ENCODE data around the gene KLHL36.

Gene KLHL36

GRCh38 chr16:84694980-84695379 is 46.7 kb downstream of the KLHL36 start:
- TF ChIP-seq CTCF (IDR thresholded peaks at IDR 0.05; ENCODE audit: borderline replicate concordance, control extremely low read depth, extremely low read depth, insufficient read depth, missing control alignments) = no peak
- in situ Hi-C loops (cut with MboI; ENCODE audit: low sequenced_read_pairs, unreplicated experiment) = no loop called here
- no peak for DNase-seq (ENCODE audit: low spot score)

- DNase-seq (ENCODE audit: low spot score) = no peak
- no peak for TF ChIP-seq CTCF (IDR thresholded peaks at IDR 0.05; ENCODE audit: borderline replicate concordance, control extremely low read depth, extremely low read depth, insufficient read depth, missing control alignments)
- in situ Hi-C loops (cut with MboI; ENCODE audit: low sequenced_read_pairs, unreplicated experiment) = no loop called here
Observed at GRCh38 chr16:84699147-84699711, 50.9 kb downstream of the KLHL36 start.

GRCh38 chr16:84699712-84700445 is 51.6 kb downstream of the KLHL36 start, which contains the start of gene USP10:
USP10 (plus strand) TSS chr16:84700000; CDS start chr16:84700091, 91 bp downstream.
- TF ChIP-seq CTCF (IDR thresholded peaks at IDR 0.05; ENCODE audit: borderline replicate concordance, control extremely low read depth, extremely low read depth, insufficient read depth, missing control alignments) = no peak
- in situ Hi-C loops (cut with MboI; ENCODE audit: low sequenced_read_pairs, unreplicated experiment) = no loop called here

GRCh38 chr16:84700446-84701300 is 52.4 kb downstream of the KLHL36 start:
- DNase-seq (ENCODE audit: low spot score) = peak; percentile 41
- in situ Hi-C loops (cut with MboI; ENCODE audit: low sequenced_read_pairs, unreplicated experiment) = no loop called here
- TF ChIP-seq CTCF (IDR thresholded peaks at IDR 0.05; ENCODE audit: borderline replicate concordance, control extremely low read depth, extremely low read depth, insufficient read depth, missing control alignments) = no peak

More at GRCh38 chr16:84699712-84700445, 51.6 kb downstream of the KLHL36 start, which contains the start of gene USP10:
- DNase-seq (ENCODE audit: low spot score) = peak; percentile 99

GRCh38 chr16:84703681-84704080 is 55.4 kb downstream of the KLHL36 start:
- TF ChIP-seq CTCF (IDR thresholded peaks at IDR 0.05; ENCODE audit: borderline replicate concordance, control extremely low read depth, extremely low read depth, insufficient read depth, missing control alignments) = no peak
- in situ Hi-C loops (cut with MboI; ENCODE audit: low sequenced_read_pairs, unreplicated experiment) = no loop called here
- DNase-seq (ENCODE audit: low spot score) = no peak

GRCh38 chr16:84704253-84704652 is 55.9 kb downstream of the KLHL36 start:
- DNase-seq (ENCODE audit: low spot score) = no peak
- in situ Hi-C loops (cut with MboI; ENCODE audit: low sequenced_read_pairs, unreplicated experiment) = no loop called here
- TF ChIP-seq CTCF (IDR thresholded peaks at IDR 0.05; ENCODE audit: borderline replicate concordance, control extremely low read depth, extremely low read depth, insufficient read depth, missing control alignments) = no peak
